ENCODE results near the gene TET3. TPM values are rescaled to one million over a fixed set of nuclear protein-coding genes. Genes with fewer than 3 reads are reported as not detected.

The TET3 gene
- total RNA-seq, 1 donor from 2014 or later: 92.4 TPM

- Mint-ChIP-seq H3K27ac (ENCODE audit: unreplicated experiment) (no peak overlapping the region), H3K36me3 (ENCODE audit: unreplicated experiment) (no peaks in the 10 kb centered on the region), H3K4me1 (ENCODE audit: low read depth, unreplicated experiment) (peaks cover 52% of the 10 kb centered on the region), H3K9me3 (ENCODE audit: unreplicated experiment) (peaks cover 6% of the 10 kb centered on the region), H3K27me3 (ENCODE audit: unreplicated experiment) (no peaks in the 10 kb centered on the region), H3K4me3 (ENCODE audit: unreplicated experiment) (peak overlapping the region; percentile 46)
- TF ChIP-seq, protein P1, sequence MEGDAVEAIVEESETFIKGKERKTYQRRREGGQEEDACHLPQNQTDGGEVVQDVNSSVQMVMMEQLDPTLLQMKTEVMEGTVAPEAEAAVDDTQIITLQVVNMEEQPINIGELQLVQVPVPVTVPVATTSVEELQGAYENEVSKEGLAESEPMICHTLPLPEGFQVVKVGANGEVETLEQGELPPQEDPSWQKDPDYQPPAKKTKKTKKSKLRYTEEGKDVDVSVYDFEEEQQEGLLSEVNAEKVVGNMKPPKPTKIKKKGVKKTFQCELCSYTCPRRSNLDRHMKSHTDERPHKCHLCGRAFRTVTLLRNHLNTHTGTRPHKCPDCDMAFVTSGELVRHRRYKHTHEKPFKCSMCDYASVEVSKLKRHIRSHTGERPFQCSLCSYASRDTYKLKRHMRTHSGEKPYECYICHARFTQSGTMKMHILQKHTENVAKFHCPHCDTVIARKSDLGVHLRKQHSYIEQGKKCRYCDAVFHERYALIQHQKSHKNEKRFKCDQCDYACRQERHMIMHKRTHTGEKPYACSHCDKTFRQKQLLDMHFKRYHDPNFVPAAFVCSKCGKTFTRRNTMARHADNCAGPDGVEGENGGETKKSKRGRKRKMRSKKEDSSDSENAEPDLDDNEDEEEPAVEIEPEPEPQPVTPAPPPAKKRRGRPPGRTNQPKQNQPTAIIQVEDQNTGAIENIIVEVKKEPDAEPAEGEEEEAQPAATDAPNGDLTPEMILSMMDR (IDR thresholded peaks at IDR 0.05; ENCODE audit: partially characterized antibody, unreplicated experiment): no peak
- no peak for DNase-seq
Observed at GRCh38 chr2:74009577-74009976, 24.9 kb downstream of the TET3 start.

GRCh38 chr2:74010087-74010541 is 25.4 kb downstream of the TET3 start:
- TF ChIP-seq, protein P1 (IDR thresholded peaks at IDR 0.05; ENCODE audit: partially characterized antibody, unreplicated experiment): no peak
- H3K27me3 Mint-ChIP-seq (ENCODE audit: unreplicated experiment): no peaks in the 10 kb centered on the region
- DNase-seq: no peak
- no peaks in the 10 kb centered on the region for H3K36me3 Mint-ChIP-seq (ENCODE audit: unreplicated experiment)
- H3K4me3 Mint-ChIP-seq (ENCODE audit: unreplicated experiment): peak overlapping the region; percentile 20
- peaks cover 50% of the 10 kb centered on the region for H3K4me1 Mint-ChIP-seq (ENCODE audit: low read depth, unreplicated experiment)
- peaks cover 6% of the 10 kb centered on the region for H3K9me3 Mint-ChIP-seq (ENCODE audit: unreplicated experiment)
- H3K27ac Mint-ChIP-seq (ENCODE audit: unreplicated experiment): peak overlapping the region; percentile 33

GRCh38 chr2:74011246-74011645 is 26.5 kb downstream of the TET3 start:
- TF ChIP-seq, protein P1 (IDR thresholded peaks at IDR 0.05; ENCODE audit: partially characterized antibody, unreplicated experiment): no peak
- Mint-ChIP-seq H3K36me3 (ENCODE audit: unreplicated experiment) (no peaks in the 10 kb centered on the region), H3K27ac (ENCODE audit: unreplicated experiment) (no peak overlapping the region), H3K9me3 (ENCODE audit: unreplicated experiment) (peaks cover 6% of the 10 kb centered on the region), H3K4me1 (ENCODE audit: low read depth, unreplicated experiment) (peaks cover 40% of the 10 kb centered on the region), H3K27me3 (ENCODE audit: unreplicated experiment) (no peaks in the 10 kb centered on the region), H3K4me3 (ENCODE audit: unreplicated experiment) (no peak overlapping the region)
- no peak for DNase-seq

DNA sequence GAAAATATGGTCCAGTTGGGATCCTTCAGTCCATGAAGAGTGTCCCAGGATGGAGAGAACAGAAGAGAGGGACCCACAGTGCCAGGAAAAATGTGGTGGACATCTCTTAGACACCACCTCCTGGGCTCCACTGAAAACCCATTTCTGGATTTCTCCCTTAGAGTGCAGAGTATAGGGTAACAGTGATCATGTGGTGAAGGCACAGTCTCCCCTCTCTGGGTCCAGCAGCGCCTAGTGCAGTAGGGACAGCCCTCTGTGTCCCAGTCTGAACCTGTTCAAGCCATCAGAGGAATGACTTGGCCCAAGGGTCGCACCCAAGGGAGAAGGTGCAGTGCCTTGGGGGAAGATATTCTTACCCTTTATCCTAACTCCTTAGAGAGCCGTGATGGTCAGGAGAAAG is 30.1 kb downstream of the TET3 start:
- no peak for DNase-seq
- H3K27ac Mint-ChIP-seq (ENCODE audit: unreplicated experiment): no peak overlapping the region
- TF ChIP-seq, protein P1 (IDR thresholded peaks at IDR 0.05; ENCODE audit: partially characterized antibody, unreplicated experiment): no peak
- no peak overlapping the region for H3K4me3 Mint-ChIP-seq (ENCODE audit: unreplicated experiment)
- H3K4me1 Mint-ChIP-seq (ENCODE audit: low read depth, unreplicated experiment): peaks cover 16% of the 10 kb centered on the region
- H3K9me3 Mint-ChIP-seq (ENCODE audit: unreplicated experiment): peaks cover 2% of the 10 kb centered on the region
- no peaks in the 10 kb centered on the region for H3K36me3 Mint-ChIP-seq (ENCODE audit: unreplicated experiment)
- H3K27me3 Mint-ChIP-seq (ENCODE audit: unreplicated experiment): no peaks in the 10 kb centered on the region

DNA sequence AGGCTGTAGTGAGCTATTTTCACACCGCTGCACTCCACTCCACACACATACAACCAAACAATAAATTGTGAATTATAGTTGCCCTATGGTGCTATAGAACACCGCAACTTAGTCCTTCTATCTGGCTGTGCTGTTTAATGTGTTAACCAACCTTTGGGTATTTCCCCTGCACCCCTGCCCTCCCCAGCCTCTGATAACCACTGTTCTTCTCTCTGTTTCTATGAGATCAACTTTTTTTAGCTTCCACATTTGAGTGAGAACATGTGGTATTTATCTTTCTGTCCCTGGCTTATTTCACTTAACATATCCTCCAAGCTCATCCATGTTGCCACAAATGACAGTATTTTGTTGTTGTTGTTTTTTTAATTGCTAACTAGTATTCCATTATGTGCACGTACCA is 32.5 kb downstream of the TET3 start:
- Mint-ChIP-seq H3K27ac (ENCODE audit: unreplicated experiment) (no peak overlapping the region), H3K4me3 (ENCODE audit: unreplicated experiment) (no peak overlapping the region), H3K4me1 (ENCODE audit: low read depth, unreplicated experiment) (peaks cover 26% of the 10 kb centered on the region), H3K36me3 (ENCODE audit: unreplicated experiment) (no peaks in the 10 kb centered on the region), H3K9me3 (ENCODE audit: unreplicated experiment) (peaks cover 7% of the 10 kb centered on the region), H3K27me3 (ENCODE audit: unreplicated experiment) (peaks cover 4% of the 10 kb centered on the region)
- TF ChIP-seq, protein P1 (IDR thresholded peaks at IDR 0.05; ENCODE audit: partially characterized antibody, unreplicated experiment): no peak
- no peak for DNase-seq

Data from glutamatergic neuron (in vitro differentiated cells).